ENCODE results near the gene RAB19.
"Not testable (repeated sequence)": the region's sequence is repeated elsewhere in the genome, so short reads cannot be mapped to it uniquely, and the experiment has no call there.

Gene RAB19

GRCh38 chr7:140402178-140402835 lies 1.6 kb upstream of the RAB19 start:
- DNase-seq, result no peak

- peak; percentile 10 for DNase-seq
Measured at GRCh38 chr7:140404565-140405065, 757 bp downstream of the RAB19 start.

GRCh38 chr7:140415361-140415760 lies 11.5 kb downstream of the RAB19 start:
- DNase-seq, result no peak

GRCh38 chr7:140415816-140416215 lies 12.0 kb downstream of the RAB19 start:
- DNase-seq, result not testable (repeated sequence)

- DNase-seq, result no peak
Measured at GRCh38 chr7:140416560-140416959, 12.7 kb downstream of the RAB19 start.

- peak; percentile 49 for DNase-seq
Measured at GRCh38 chr7:140417456-140418155, 13.7 kb downstream of the RAB19 start.

- DNase-seq, result not testable (repeated sequence)
Measured at GRCh38 chr7:140418156-140418472, 14.3 kb downstream of the RAB19 start.

GRCh38 chr7:140418653-140419052 lies 14.8 kb downstream of the RAB19 start:
- DNase-seq, result no peak

- DNase-seq, result no peak
Measured at GRCh38 chr7:140421521-140421920, 17.7 kb downstream of the RAB19 start.

GRCh38 chr7:140423501-140423900 lies 19.6 kb downstream of the RAB19 start:
- DNase-seq, result no peak

GRCh38 chr7:140425718-140426117 lies 21.9 kb downstream of the RAB19 start:
- DNase-seq, result no peak

GRCh38 chr7:140426130-140426529 lies 22.3 kb downstream of the RAB19 start:
- DNase-seq, result no peak

- DNase-seq, result no peak
Measured at GRCh38 chr7:140433396-140433795, 29.5 kb downstream of the RAB19 start.

- no peak for DNase-seq
Measured at GRCh38 chr7:140435252-140435895, 31.5 kb downstream of the RAB19 start.

- DNase-seq, result no peak
Measured at GRCh38 chr7:140439359-140439758, 35.5 kb downstream of the RAB19 start.

- DNase-seq, result no peak
Measured at GRCh38 chr7:140440593-140440992, 36.7 kb downstream of the RAB19 start.

GRCh38 chr7:140441519-140441918 lies 37.7 kb downstream of the RAB19 start:
- DNase-seq, result no peak

GRCh38 chr7:140446467-140446866 lies 42.6 kb downstream of the RAB19 start:
- no peak for DNase-seq

GRCh38 chr7:140447841-140448240 lies 44.0 kb downstream of the RAB19 start:
- DNase-seq, result no peak

GRCh38 chr7:140448781-140449480 lies 45.1 kb downstream of the RAB19 start:
- no peak for DNase-seq

GRCh38 chr7:140451716-140452115 lies 47.9 kb downstream of the RAB19 start:
- no peak for DNase-seq

GRCh38 chr7:140453273-140453672 lies 49.4 kb downstream of the RAB19 start:
- DNase-seq, result no peak
